IPS-NIHi11 (cell line): ENCODE measurements around the gene SLC39A9.
A peak's percentile ranks its signal among the peaks of the same experiment; 100 is the strongest.
"Not testable (repeated sequence)": the region's sequence is repeated elsewhere in the genome, so short reads cannot be mapped to it uniquely, and the experiment has no call there.

ENCODE experiments used
- DNase-seq: peaks from one replicate; pipeline ENCODE4 v3.0.0; 2012; ENCODE audit warnings: mixed read lengths, low spot score

SLC39A9 gene

GRCh38 chr14:69476824-69477450 lies 78.4 kb downstream of the SLC39A9 start:
- DNase-seq, result not testable (repeated sequence)

DNA sequence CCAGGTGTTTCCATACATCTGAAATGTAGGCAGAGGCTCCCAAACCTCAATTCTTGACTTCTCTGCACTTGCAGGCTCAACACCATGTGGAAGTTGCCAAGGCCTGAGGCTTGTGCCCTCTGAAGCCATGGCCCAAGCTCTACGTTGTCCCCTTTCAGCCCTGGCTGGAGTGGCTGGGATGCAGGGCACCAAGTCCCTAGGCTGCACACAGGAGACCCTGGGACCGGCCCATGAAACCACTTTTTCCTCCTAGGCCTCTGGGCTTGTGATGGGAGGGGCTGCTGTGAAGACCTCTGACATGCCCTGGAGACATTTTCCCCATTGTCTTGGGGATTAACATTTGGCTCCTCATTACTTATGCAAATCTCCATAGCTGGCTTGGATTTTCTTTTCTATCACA lies 79.6 kb downstream of the SLC39A9 start:
- not testable (repeated sequence) for DNase-seq

DNA sequence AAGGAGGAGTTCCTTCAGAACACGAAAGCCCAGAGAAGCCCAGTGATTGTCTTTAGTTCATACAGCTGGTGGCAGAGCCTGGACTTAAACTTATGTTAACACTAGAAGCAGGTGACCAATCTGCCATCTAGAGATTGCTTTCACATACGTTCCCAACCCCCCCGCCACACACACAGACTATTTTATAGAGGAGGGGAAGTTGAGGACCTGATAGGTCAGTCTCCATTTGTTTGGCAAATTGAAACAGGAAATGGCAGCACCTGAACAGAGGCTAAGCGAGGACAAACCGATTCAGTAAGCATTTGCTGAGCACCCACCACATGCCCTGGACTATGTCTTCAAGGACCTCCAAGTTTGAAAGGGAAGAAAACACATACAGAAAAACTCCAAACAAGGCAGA lies 81.2 kb downstream of the SLC39A9 start:
- DNase-seq, result no peak

GRCh38 chr14:69480136-69480535 lies 81.6 kb downstream of the SLC39A9 start:
- DNase-seq, result no peak

DNA sequence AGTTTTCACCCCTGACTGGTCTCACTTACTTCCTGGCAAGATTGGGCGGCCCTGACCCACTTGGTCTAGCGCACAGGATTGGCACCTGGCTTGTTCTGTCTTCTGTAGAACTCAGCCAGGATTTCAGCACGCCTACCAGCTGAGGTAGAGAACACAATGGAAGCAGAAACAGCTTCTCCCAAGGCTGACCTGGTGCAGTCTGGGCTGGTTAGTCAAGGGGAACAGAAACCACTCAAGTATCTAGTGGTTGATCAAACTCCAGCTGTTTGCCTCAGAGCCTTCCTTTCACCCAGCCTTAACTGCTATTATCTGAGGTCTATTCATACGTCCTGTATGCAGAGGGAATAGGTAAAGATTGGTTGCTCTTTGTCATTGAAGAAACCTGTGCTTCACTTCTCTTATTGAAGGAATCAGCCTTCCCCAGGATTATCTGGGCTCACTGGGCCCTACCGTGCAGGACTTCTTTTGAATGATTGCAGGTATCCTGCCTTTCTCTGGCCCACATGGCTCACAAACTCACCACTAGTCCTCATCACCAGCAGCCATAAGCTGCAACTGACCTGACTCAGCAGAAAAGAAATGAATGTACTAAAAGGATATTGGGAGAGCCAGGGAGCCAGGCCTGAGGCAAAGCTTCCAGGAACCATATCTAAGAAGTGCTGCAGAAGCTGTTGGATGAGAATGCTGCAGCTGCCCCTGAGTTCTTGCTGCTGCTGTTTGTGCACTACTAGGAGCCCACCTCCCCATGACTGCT lies 83.5 kb downstream of the SLC39A9 start:
- peak; percentile 43 for DNase-seq

GRCh38 chr14:69483765-69484443 lies 85.4 kb downstream of the SLC39A9 start:
- DNase-seq, result peak; percentile 63

- peak; percentile 99 for DNase-seq
Measured at GRCh38 chr14:69484444-69485314, 86.2 kb downstream of the SLC39A9 start, which contains the start of gene PLEKHD1. TSS of gene PLEKHD1 (plus strand) at chr14:69484728. CDS start at chr14:69484966, 238 bp downstream.

- DNase-seq, result no peak
Measured at GRCh38 chr14:69485315-69485660, 86.8 kb downstream of the SLC39A9 start.

DNA sequence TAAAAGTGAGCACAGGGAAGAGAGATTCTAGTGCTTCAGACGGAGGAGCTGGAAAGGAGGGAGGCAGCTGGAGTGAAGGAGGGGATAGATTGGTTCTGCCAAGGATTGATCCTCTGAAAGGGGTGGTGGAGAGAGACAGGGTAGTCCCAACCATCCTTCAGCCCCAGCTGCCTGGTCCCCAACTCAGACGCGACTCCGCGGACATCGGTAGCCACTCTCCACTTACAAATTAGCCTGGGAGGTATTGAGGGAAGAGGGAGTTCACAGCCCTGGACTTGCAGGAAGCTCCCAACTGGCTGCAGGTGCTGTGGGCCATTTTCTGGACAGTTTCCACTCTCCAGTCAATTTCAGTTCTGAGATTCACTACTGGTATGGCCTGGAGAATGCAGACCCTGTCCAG lies 87.2 kb downstream of the SLC39A9 start:
- DNase-seq, result no peak

DNA sequence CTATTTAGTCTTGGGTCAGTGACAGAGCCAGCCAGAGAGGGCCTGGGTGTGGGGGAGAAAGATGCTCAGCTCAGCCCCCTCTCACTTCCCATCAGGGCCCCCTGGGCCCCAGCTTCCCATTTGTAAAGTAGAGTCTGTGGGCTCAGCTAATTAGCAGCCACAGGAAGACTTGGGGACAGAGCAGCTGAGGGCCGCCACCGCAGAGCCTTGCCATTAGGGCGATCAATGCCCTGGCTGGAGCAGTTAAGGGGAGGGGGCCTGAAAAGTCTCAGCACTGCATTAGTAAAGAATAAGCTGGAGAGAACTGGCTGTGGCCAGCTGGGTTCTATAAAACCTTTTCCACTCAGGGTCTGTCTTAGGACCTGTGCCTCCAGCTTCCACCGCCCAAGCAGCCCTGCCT lies 88.7 kb downstream of the SLC39A9 start:
- DNase-seq, result no peak

GRCh38 chr14:69487771-69488170 lies 89.3 kb downstream of the SLC39A9 start:
- DNase-seq, result no peak

DNA sequence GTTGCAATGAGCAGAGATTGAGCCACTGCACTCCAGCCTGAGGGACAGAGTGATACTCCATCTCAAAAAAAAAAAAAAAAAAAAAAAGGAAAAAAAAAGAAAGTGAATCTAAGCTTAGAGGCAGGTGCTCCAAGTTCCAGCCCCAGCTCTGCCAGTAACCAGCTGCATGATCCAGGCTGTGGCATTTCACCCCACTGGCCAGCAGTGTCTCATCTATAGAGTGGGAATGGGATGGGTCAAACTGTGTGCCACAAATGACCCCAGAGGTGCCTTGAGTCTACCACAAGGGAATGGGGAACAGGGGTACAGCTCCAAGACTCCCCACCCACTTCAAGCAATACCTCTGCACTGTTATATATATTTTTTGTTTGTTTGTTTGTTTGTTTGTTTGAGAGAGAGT lies 91.0 kb downstream of the SLC39A9 start:
- DNase-seq, result no peak

- no peak for DNase-seq
Measured at GRCh38 chr14:69490219-69490918, 91.9 kb downstream of the SLC39A9 start.

- DNase-seq, result no peak
Measured at GRCh38 chr14:69491193-69491592, 92.7 kb downstream of the SLC39A9 start.

DNA sequence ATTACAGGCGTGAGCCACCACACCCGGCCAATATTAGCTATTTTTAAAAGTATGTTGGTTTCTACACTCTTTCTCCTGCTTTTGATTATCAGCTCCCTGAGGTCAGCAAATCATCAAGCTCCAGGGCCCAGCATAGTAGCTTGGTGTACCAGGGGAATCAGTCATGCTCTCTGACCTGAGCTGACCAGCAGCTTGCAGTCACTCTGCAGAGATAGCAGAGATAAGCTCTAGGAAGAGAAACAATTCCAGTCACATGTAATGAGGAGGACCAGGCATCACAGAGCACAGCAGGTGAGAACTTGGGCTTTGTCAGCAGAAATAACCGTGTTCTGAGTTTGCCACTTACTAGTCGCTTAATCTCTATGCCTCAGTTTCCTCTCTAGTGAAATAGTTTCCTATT lies 94.5 kb downstream of the SLC39A9 start:
- no peak for DNase-seq

DNA sequence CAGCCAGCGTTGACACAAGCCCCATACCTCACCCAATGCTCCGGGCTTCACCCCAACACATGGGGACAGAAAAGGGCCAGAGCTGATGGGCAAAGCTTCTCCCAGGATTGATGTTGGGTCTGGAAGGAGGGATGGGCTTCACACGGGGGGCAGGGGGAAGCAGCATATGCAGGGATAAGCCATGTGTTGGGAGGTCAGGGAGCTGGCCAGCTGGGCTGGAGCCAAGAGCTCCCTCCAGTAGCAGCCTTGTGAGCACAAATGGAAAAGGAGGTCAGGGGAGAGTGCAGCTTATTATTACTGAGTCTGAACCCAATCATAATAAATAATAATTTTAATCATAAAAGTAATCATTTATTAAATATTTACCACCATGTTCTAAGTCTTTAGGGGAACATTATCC lies 95.3 kb downstream of the SLC39A9 start:
- DNase-seq, result no peak

- DNase-seq, result no peak
Measured at GRCh38 chr14:69495341-69495921, 96.9 kb downstream of the SLC39A9 start.

GRCh38 chr14:69497866-69498265 lies 99.4 kb downstream of the SLC39A9 start:
- DNase-seq, result not testable (repeated sequence)

GRCh38 chr14:69498286-69498685 lies 99.8 kb downstream of the SLC39A9 start:
- not testable (repeated sequence) for DNase-seq

DNA sequence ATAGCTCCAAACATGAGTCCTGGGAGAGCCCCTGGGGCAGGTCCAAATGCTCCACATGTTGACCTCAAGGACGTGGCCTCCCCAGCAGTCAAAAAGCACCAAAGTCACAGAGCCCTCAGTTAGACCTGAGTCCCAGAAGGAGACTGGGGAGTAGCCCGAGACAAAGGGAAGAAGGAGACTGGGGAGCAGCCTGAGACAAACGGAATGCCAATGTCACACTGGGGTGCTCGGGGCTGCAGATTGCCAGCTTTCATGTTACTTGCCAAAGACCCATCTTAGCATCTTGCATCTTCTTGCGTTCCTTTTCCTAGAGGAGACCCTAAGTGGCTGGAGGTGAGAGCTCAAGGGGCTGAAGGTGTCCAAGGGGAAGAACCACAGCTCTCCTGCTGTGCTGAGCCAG lies 100.9 kb downstream of the SLC39A9 start:
- DNase-seq, result no peak

DNA sequence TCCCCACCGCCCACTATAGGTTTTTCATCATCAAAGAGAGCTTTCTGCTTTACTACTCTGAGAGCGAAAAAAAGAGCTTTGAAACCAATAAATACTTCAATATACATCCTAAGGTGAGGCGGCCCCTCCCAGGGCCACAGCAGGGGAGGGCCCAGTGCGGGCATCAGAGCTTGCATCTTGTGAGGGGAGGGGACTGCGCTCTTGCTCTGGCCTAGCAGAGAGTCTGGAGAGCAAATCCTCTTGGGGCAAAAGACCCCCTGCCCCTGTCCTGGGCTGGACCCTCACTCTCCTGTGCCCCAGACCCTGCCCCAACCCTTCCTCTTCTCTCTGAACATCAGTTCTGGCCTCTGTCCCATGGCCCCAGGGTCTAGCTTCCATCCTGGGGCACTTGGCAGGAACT lies 101.6 kb downstream of the SLC39A9 start:
- DNase-seq, result no peak
